KMS-11 (cell line): ENCODE measurements around the gene ATP1A3.

Source experiments
- H2AFZ ChIP-seq: fragments of 200-600 bp; sonication (generic); 2 replicates; pipeline ENCODE4 v1.6.1; 2016; ENCODE audit warnings: antibody characterized with exemption, mixed run types, low read depth
- H3K27ac ChIP-seq: fragments of 200-600 bp; sonication (generic); 2 replicates; pipeline ENCODE4 v1.6.1; 2016; ENCODE audit warnings: mild to moderate bottlenecking, mixed run types
- H3K27me3 ChIP-seq: fragments of 200-600 bp; sonication (generic); 2 replicates; pipeline ENCODE4 v1.6.1; 2017; ENCODE audit warnings: mild to moderate bottlenecking, low read depth, mixed run types, moderate library complexity; ENCODE audit not compliant: insufficient read depth
- H3K36me3 ChIP-seq: fragments of 200-600 bp; sonication (generic); 2 replicates; pipeline ENCODE4 v1.6.1; 2017; ENCODE audit warnings: mild to moderate bottlenecking, mixed run types; ENCODE audit not compliant: insufficient read depth
- H3K4me1 ChIP-seq: fragments of 200-600 bp; sonication (generic); 2 replicates; pipeline ENCODE4 v1.6.1; 2016; ENCODE audit warnings: mild to moderate bottlenecking, low read depth, mixed run types; ENCODE audit not compliant: poor library complexity, severe bottlenecking
- H3K4me2 ChIP-seq: fragments of 200-600 bp; sonication (generic); 2 replicates; pipeline ENCODE4 v1.7.0; 2016; ENCODE audit warnings: mild to moderate bottlenecking, mixed run types
- H3K4me3 ChIP-seq: fragments of 200-600 bp; sonication (generic); IDR thresholded peaks from 2 replicates; pipeline ENCODE4 v1.6.1; 2017; ENCODE audit warnings: low read depth, low read length, mixed read lengths; ENCODE audit not compliant: insufficient read depth
- H3K79me2 ChIP-seq: fragments of 200-600 bp; sonication (generic); 2 replicates; pipeline ENCODE4 v1.6.1; 2016; ENCODE audit warnings: low read depth, mixed run types; ENCODE audit not compliant: insufficient read depth
- H3K9ac ChIP-seq: fragments of 200-600 bp; sonication (generic); 2 replicates; pipeline ENCODE4 v1.6.1; 2016; ENCODE audit warnings: mild to moderate bottlenecking, mixed run types
- H4K20me1 ChIP-seq: fragments of 200-600 bp; sonication (generic); 2 replicates; pipeline ENCODE4 v1.6.1; 2016; ENCODE audit warnings: mild to moderate bottlenecking, mixed run types; ENCODE audit not compliant: insufficient read depth
- TF ChIP-seq, protein P1 (sequence below): fragments of 200-600 bp; sonication (generic); conservative IDR thresholded peaks from 2 replicates; pipeline ENCODE4 v1.6.1; 2017; ENCODE audit warnings: low read depth, mild to moderate bottlenecking, antibody characterized with exemption, low read length, moderate library complexity, mixed read lengths

Gene ATP1A3

DNA sequence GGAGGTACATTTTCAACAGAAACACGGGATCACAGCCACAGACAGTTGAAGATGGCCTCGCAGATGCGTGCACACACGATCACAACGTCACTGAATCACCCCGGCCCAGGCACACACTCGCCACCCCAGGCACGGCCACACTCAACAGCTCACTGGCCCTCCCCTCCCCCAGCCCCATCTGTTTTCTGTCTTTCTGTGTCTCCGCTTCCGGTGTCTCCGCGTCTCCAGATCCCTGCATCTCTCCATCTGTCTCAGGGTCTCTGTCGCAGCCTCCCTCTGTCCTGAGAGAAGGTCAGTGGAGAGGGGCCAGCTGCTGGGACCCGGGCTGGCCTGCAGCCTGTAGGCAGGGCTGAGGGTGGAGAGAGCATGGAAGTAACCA lies 3.8 kb upstream of the ATP1A3 start:
- TF ChIP-seq, protein P1, sequence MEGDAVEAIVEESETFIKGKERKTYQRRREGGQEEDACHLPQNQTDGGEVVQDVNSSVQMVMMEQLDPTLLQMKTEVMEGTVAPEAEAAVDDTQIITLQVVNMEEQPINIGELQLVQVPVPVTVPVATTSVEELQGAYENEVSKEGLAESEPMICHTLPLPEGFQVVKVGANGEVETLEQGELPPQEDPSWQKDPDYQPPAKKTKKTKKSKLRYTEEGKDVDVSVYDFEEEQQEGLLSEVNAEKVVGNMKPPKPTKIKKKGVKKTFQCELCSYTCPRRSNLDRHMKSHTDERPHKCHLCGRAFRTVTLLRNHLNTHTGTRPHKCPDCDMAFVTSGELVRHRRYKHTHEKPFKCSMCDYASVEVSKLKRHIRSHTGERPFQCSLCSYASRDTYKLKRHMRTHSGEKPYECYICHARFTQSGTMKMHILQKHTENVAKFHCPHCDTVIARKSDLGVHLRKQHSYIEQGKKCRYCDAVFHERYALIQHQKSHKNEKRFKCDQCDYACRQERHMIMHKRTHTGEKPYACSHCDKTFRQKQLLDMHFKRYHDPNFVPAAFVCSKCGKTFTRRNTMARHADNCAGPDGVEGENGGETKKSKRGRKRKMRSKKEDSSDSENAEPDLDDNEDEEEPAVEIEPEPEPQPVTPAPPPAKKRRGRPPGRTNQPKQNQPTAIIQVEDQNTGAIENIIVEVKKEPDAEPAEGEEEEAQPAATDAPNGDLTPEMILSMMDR = no peak
- Histone ChIP-seq H3K36me3 (no peaks in the 10 kb centered on the region), H4K20me1 (no peaks in the 10 kb centered on the region), H3K27me3 (peaks cover 77% of the 10 kb centered on the region), H2AFZ (no peak overlapping the region), H3K4me2 (no peak overlapping the region), H3K4me3 (no peak overlapping the region), H3K27ac (no peak overlapping the region), H3K9ac (no peak overlapping the region), H3K4me1 (no peaks in the 10 kb centered on the region), H3K79me2 (no peaks in the 10 kb centered on the region)

DNA sequence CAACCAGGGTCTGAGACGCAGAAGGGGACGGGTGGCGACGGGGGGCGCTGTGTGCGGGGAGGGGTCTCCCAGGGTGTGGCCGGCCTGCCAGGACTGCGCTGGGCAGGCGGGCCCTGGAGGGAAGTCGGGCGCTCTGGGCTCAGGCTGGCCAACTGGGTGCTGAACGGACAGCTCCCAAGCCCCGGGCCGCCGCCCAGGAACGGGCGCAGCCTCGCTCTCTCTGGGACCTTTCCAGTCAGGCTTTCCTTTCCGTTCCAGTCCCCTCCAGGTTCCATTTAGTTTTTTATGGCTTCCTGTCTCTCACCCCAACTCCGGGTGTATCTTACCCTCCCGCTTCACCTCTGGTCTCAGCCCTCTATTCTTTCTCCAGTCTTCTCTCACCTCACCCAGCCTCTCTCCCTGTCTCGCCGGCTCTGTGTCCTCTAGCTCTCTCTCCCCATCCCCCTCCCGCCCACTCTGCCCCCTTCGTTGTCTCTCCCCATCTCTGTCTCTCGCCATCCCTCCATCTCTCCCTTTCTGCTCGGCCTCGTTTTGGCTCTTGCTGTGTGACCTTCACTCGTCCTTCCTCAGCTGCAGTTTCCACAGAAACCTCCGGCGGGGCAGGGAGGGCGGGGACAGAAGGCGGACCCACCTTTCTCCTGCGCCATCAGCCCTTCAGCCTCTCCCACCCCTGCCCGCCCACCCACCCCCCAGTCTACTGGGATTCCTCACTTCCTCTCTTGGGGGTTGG lies 3.3 kb upstream of the ATP1A3 start:
- Histone ChIP-seq H3K27ac (no peak overlapping the region), H3K79me2 (no peaks in the 10 kb centered on the region), H3K4me2 (no peak overlapping the region; the same call in 1 of the 2 replicates), H3K4me3 (no peak overlapping the region), H3K27me3 (peaks cover 75% of the 10 kb centered on the region), H2AFZ (no peak overlapping the region), H4K20me1 (no peaks in the 10 kb centered on the region), H3K4me1 (no peaks in the 10 kb centered on the region), H3K36me3 (no peaks in the 10 kb centered on the region), H3K9ac (no peak overlapping the region)
- TF ChIP-seq, protein P1 = no peak

DNA sequence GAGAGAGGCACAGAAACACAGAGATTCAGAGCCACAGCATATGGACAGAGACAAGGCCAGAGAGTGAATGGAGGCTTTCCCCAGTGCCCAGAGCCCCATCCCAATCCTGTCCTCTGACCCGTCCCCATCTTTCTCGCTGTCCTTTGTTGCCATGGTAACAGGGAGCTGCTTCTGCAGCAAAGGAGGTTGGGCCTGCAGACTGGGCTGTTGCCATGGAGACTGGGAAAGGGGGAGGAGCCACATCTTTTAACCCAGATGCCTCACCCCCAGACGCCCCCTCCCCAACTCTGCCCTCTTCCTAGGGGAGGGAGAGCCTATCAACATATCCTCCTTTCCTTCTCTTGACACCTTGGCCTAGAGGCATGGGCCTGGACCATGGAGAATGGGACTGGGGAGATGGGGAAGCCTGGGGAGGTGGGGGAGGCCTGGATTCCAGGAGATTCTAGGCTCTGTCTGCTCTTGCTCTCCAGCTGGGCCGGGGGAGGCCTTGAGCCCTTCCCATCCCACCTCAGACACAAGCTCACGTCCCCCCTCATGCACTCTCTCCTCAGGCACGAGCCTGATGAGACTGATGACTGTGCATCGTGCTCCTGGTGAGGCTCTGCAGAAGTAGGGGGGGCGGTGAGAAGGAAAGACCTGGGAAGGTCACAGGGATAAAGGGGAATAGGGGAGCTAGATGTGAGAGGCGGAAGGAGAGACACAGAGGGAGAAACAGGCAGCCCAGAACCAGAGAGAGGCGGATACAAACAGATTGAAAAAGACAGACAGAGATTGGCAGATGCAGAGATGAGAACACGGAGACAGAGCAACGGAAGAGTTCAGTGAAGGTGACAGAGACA lies 2.1 kb upstream of the ATP1A3 start:
- Histone ChIP-seq H2AFZ (no peak overlapping the region), H3K79me2 (no peaks in the 10 kb centered on the region), H3K4me3 (no peak overlapping the region), H3K36me3 (no peaks in the 10 kb centered on the region), H3K27ac (no peak overlapping the region), H4K20me1 (no peaks in the 10 kb centered on the region), H3K4me2 (no peak overlapping the region), H3K27me3 (peaks cover 67% of the 10 kb centered on the region), H3K9ac (no peak overlapping the region), H3K4me1 (no peaks in the 10 kb centered on the region)
- TF ChIP-seq, protein P1 = no peak

DNA sequence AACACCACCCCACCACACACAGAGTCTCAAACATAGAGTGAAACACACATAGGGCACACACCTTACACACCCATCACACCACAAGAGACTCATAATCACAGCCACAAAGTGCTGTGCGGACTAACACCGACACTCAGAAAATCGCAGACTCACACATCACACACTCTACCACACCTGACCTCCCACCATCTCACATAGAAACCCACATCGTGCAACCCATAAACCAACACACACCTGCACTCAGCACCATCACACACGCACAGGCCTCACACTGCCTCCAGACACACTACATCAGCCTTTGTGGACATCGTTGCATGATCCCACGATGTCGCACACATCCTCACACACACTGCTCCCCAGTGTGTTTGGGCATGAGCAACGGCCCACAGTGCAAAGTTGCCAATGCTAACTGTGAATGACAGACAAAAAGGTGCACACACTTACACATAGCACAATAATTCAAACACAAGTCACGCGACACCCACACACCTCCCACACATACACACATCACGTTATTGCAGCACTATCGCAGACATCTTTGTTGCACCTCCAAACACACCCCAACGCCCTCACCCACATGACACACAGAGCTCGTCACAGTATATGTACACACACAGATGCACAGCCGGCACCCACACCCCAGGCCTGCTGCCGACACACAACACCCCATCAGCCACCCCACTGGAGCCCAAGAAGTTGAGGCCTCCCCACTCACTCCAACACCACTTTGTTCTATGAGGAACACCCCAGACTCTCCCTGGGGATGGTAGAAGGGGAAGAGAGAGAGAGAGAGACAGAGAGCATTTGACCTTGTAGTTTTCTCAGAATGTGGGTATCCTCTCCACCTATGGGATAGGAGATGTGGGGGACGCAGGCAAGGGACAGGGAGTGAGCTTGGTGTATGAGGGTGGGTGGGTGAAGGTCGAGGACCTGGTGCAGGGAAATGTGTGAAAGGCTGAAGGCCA lies 1.2 kb upstream of the ATP1A3 start:
- TF ChIP-seq, protein P1 = no peak
- H3K27me3 ChIP-seq = peaks cover 64% of the 10 kb centered on the region
- no peak overlapping the region for H3K4me3 ChIP-seq
- H3K27ac ChIP-seq = no peak overlapping the region
- no peaks in the 10 kb centered on the region for H3K79me2 ChIP-seq
- no peak overlapping the region for H3K9ac ChIP-seq
- no peak overlapping the region for H3K4me2 ChIP-seq
- no peak overlapping the region for H2AFZ ChIP-seq
- H3K4me1 ChIP-seq = no peaks in the 10 kb centered on the region
- H3K36me3 ChIP-seq = no peaks in the 10 kb centered on the region
- no peaks in the 10 kb centered on the region for H4K20me1 ChIP-seq
